ENCODE data around the gene NAA30.

- TF ChIP-seq, protein P1, sequence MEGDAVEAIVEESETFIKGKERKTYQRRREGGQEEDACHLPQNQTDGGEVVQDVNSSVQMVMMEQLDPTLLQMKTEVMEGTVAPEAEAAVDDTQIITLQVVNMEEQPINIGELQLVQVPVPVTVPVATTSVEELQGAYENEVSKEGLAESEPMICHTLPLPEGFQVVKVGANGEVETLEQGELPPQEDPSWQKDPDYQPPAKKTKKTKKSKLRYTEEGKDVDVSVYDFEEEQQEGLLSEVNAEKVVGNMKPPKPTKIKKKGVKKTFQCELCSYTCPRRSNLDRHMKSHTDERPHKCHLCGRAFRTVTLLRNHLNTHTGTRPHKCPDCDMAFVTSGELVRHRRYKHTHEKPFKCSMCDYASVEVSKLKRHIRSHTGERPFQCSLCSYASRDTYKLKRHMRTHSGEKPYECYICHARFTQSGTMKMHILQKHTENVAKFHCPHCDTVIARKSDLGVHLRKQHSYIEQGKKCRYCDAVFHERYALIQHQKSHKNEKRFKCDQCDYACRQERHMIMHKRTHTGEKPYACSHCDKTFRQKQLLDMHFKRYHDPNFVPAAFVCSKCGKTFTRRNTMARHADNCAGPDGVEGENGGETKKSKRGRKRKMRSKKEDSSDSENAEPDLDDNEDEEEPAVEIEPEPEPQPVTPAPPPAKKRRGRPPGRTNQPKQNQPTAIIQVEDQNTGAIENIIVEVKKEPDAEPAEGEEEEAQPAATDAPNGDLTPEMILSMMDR (IDR thresholded peaks at IDR 0.05), result no peak
- no peak for TF ChIP-seq POLR2A (IDR thresholded peaks at IDR 0.05)
Measured at GRCh38 chr14:57408634-57409033, 18.2 kb downstream of the NAA30 start.

All from Peyer's patch (tissue), 4 donors.